ENCODE measurements around the gene LCN15. TPM values are rescaled to one million over a fixed set of nuclear protein-coding genes. Genes with fewer than 3 reads are reported as not detected.
A peak's percentile ranks its signal among the peaks of the same experiment; 100 is the strongest.
"Not testable (repeated sequence)": the region's sequence is repeated elsewhere in the genome, so short reads cannot be mapped to it uniquely, and the experiment has no call there.

The LCN15 gene
- total RNA-seq, 1 donor from 2014 or later, result 1.9 TPM

DNA sequence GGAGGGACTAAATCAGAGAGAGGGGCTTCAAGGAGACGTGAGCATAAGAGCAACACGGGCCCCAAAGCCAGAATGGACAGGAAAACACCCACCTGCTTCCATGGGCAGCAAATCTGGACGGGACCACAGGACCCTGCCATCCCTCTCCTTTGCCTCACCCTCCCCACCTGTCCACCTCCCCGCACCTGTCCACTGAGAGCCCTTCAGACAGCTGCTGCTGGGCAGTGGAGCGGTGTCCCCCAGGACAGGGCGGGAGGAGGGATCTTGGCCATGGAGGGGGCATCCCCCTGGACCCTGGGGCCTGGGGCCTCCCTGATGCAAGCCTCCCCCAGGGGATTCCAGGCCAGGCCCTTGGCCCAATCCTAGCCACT lies 34.4 kb upstream of the LCN15 start:
- TF ChIP-seq, protein P1, sequence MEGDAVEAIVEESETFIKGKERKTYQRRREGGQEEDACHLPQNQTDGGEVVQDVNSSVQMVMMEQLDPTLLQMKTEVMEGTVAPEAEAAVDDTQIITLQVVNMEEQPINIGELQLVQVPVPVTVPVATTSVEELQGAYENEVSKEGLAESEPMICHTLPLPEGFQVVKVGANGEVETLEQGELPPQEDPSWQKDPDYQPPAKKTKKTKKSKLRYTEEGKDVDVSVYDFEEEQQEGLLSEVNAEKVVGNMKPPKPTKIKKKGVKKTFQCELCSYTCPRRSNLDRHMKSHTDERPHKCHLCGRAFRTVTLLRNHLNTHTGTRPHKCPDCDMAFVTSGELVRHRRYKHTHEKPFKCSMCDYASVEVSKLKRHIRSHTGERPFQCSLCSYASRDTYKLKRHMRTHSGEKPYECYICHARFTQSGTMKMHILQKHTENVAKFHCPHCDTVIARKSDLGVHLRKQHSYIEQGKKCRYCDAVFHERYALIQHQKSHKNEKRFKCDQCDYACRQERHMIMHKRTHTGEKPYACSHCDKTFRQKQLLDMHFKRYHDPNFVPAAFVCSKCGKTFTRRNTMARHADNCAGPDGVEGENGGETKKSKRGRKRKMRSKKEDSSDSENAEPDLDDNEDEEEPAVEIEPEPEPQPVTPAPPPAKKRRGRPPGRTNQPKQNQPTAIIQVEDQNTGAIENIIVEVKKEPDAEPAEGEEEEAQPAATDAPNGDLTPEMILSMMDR (IDR thresholded peaks at IDR 0.05; ENCODE audit: partially characterized antibody, unreplicated experiment), result no peak
- peaks cover 17% of the 10 kb centered on the region for H3K27me3 Mint-ChIP-seq (ENCODE audit: unreplicated experiment)
- H3K36me3 Mint-ChIP-seq (ENCODE audit: unreplicated experiment), result no peaks in the 10 kb centered on the region
- DNase-seq, result no peak
- peaks cover 22% of the 10 kb centered on the region for H3K4me1 Mint-ChIP-seq (ENCODE audit: low read depth, unreplicated experiment)
- H3K27ac Mint-ChIP-seq (ENCODE audit: unreplicated experiment), result no peak overlapping the region
- H3K4me3 Mint-ChIP-seq (ENCODE audit: unreplicated experiment), result no peak overlapping the region
- H3K9me3 Mint-ChIP-seq (ENCODE audit: unreplicated experiment), result peaks cover 7% of the 10 kb centered on the region

DNA sequence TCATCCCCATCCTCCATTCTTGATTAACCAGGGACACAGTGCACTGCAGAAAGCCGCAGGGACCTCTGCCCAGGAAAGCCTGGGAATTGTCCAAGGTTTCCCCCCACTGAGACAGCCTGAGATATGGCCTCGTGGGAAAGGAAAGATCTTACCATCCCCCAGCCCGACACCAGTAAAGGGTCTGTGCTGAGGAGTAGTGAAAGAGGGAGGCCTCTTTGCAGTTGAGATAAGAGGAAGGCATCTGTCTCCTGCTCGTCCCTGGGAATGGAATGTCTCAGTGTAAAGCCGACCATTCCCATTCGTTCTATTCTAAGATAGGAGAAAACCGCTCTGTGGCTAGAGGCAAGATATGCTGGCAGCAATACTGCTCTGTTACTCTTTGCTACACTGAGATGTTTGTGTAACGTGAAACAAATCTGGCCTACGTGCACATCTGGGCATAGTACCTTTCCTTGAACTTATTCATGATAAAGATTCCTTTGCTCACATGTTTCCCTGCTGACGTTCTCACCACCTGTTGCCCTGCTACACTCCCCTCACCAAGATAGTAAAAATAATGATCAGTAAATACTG lies 32.5 kb upstream of the LCN15 start:
- Mint-ChIP-seq H3K4me3 (ENCODE audit: unreplicated experiment) (peak overlapping the region; percentile 82), H3K27ac (ENCODE audit: unreplicated experiment) (peak overlapping the region; percentile 88), H3K4me1 (ENCODE audit: low read depth, unreplicated experiment) (peaks cover 28% of the 10 kb centered on the region), H3K27me3 (ENCODE audit: unreplicated experiment) (peaks cover 16% of the 10 kb centered on the region)
- H3K36me3 Mint-ChIP-seq (ENCODE audit: unreplicated experiment); H3K9me3 Mint-ChIP-seq (ENCODE audit: unreplicated experiment); DNase-seq: not testable (repeated sequence)

DNA sequence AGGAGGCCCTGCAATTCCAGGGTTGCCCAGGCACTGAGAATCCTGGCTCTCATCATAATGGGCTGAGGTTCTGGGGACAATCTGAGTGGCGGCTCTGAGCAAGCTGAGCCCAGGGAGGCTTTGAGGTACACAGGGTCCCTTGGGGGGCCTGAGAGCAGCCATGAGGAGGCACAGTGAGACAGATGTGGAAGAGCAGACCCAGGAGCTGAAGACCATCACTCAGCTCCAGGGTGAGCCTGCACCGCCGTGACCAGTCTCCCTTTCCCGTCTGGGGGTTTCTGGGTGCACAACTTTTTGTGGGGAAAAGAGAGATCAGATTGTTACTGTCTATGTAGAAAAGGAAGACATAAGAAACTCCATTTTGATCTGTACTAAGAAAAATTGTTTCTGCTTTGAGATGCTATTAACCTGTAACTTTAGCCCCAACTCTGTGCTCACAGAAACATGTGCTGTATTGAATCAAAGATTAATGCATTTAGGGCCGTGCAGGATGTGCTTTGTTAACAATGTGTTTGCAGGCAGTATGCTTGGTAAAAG lies 32.0 kb upstream of the LCN15 start, which contains the start of gene CCDC183:
Gene CCDC183, plus strand, starts transcription at position 101 of the 537 bp plus-strand sequence. Its CDS starts 60 bp downstream, at position 161.
- peaks cover 15% of the 10 kb centered on the region for H3K27me3 Mint-ChIP-seq (ENCODE audit: unreplicated experiment)
- no peaks in the 10 kb centered on the region for H3K36me3 Mint-ChIP-seq (ENCODE audit: unreplicated experiment)
- peak within 1 kb of the TSS; percentile 82 for H3K4me3 Mint-ChIP-seq (ENCODE audit: unreplicated experiment)
- TF ChIP-seq, protein P1 (IDR thresholded peaks at IDR 0.05; ENCODE audit: partially characterized antibody, unreplicated experiment), result no peak
- peaks cover 5% of the 10 kb centered on the region for H3K9me3 Mint-ChIP-seq (ENCODE audit: unreplicated experiment)
- peaks cover 28% of the 10 kb centered on the region for H3K4me1 Mint-ChIP-seq (ENCODE audit: low read depth, unreplicated experiment)
- peak within 1 kb of the TSS; percentile 88 for H3K27ac Mint-ChIP-seq (ENCODE audit: unreplicated experiment)
- no peak for DNase-seq

DNA sequence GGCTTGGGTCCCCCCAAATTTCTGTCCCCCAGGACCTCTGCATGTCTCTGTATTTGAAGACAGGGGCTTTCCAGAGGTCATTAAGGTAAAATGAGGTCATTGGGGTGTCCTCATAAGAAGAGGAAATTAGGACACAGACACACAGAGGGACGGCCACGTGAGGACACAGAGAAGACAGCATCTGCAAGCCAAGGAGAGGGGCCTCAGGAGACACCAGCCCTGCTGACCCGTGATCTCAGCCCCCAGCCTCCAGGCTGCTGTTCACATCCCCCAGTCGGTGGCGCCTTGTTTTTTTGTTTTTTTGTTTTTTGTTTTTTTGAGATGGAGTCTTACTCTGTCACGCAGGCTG lies 30.7 kb upstream of the LCN15 start:
- TF ChIP-seq, protein P1 (IDR thresholded peaks at IDR 0.05; ENCODE audit: partially characterized antibody, unreplicated experiment), result no peak

DNA sequence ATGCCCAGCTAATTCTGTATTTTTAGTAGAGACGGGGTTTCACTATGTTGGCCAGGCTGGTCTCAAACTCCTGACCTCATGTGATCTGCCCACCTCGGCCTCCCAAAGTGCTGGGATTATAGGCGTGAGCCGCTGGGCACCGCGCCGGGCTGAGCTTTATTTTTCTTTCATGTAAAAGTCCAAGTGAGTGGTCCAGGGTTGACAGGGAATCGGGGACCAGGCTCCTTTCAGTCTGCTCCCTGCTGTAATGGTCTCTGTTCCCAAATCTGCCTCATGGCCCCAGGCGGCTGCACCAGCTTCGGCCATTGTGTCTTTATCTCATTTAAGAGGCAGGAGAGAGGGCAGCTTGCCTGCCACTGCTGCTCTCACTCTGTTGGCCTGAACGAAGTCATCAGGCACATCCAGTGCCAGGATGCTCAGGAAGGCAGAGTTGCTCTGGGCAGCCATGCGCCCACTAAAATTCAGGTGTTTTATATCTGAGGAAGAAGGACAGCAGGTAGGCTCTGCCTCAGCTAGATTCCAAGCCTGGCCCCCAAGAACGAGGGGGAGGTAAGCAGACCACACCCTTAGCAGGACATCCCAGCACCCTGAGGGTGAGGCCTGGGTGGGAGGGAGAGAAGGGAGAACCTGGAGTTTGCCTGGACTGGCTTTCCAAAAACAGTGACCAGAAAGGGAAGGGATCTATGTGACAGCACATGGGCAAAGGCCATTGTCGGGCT lies 30.1 kb upstream of the LCN15 start:
- H3K9me3 Mint-ChIP-seq (ENCODE audit: unreplicated experiment), result peaks cover 2% of the 10 kb centered on the region
- H3K4me1 Mint-ChIP-seq (ENCODE audit: low read depth, unreplicated experiment), result peaks cover 26% of the 10 kb centered on the region
- peak overlapping the region; percentile 8 for H3K27ac Mint-ChIP-seq (ENCODE audit: unreplicated experiment)
- TF ChIP-seq, protein P1 (IDR thresholded peaks at IDR 0.05; ENCODE audit: partially characterized antibody, unreplicated experiment), result no peak
- peaks cover 9% of the 10 kb centered on the region for H3K27me3 Mint-ChIP-seq (ENCODE audit: unreplicated experiment)
- no peaks in the 10 kb centered on the region for H3K36me3 Mint-ChIP-seq (ENCODE audit: unreplicated experiment)
- no peak for DNase-seq
- H3K4me3 Mint-ChIP-seq (ENCODE audit: unreplicated experiment), result no peak overlapping the region

More for the DNA sequence above, 30.7 kb upstream of the LCN15 start:
- H3K9me3 Mint-ChIP-seq (ENCODE audit: unreplicated experiment), result peaks cover 2% of the 10 kb centered on the region
- H3K36me3 Mint-ChIP-seq (ENCODE audit: unreplicated experiment), result no peaks in the 10 kb centered on the region
- peaks cover 9% of the 10 kb centered on the region for H3K27me3 Mint-ChIP-seq (ENCODE audit: unreplicated experiment)
- H3K4me1 Mint-ChIP-seq (ENCODE audit: low read depth, unreplicated experiment), result peaks cover 24% of the 10 kb centered on the region
- no peak for DNase-seq
- peak overlapping the region; percentile 55 for H3K27ac Mint-ChIP-seq (ENCODE audit: unreplicated experiment)
- H3K4me3 Mint-ChIP-seq (ENCODE audit: unreplicated experiment), result peak overlapping the region; percentile 57

Measured in glutamatergic neuron (in vitro differentiated cells).